GM21526 (cell line): ENCODE data around the gene ATXN7.
A peak's percentile ranks its signal among the peaks of the same experiment; 100 is the strongest.

Experiments
- ATAC-seq: cut with Tn5 transposase; IDR thresholded peaks from one replicate; pipeline ENCODE4 v1.9.1; 2021; ENCODE audit warnings: moderate library complexity; ENCODE audit not compliant: unreplicated experiment, low FRiP score

The ATXN7 gene

GRCh38 chr3:64008487-64009351, 145.1 kb downstream of the ATXN7 start:
- ATAC-seq = no peak

GRCh38 chr3:64009528-64009927, 145.9 kb downstream of the ATXN7 start:
- ATAC-seq = no peak

GRCh38 chr3:64010199-64010598, 146.5 kb downstream of the ATXN7 start:
- no peak for ATAC-seq

- ATAC-seq = no peak
Measured at GRCh38 chr3:64011685-64012084, 148.0 kb downstream of the ATXN7 start.

GRCh38 chr3:64016941-64017620, 153.4 kb downstream of the ATXN7 start:
- ATAC-seq = no peak

- ATAC-seq = no peak
Measured at GRCh38 chr3:64019271-64019670, 155.6 kb downstream of the ATXN7 start.

- no peak for ATAC-seq
Measured at GRCh38 chr3:64019879-64020278, 156.2 kb downstream of the ATXN7 start.

GRCh38 chr3:64021922-64022321, 158.3 kb downstream of the ATXN7 start:
- no peak for ATAC-seq

- ATAC-seq = peak; percentile 14
Measured at GRCh38 chr3:64022451-64023186, 159.0 kb downstream of the ATXN7 start.

GRCh38 chr3:64023187-64023860, 159.7 kb downstream of the ATXN7 start, which contains the start of gene PSMD6:
Gene PSMD6, minus strand, starts transcription at chr3:64023494. Its CDS starts 75 bp downstream, at chr3:64023419.
- ATAC-seq = peak; percentile 96

- no peak for ATAC-seq
Measured at GRCh38 chr3:64023861-64024223, 160.2 kb downstream of the ATXN7 start.

GRCh38 chr3:64026346-64026745, 162.7 kb downstream of the ATXN7 start:
- no peak for ATAC-seq

- no peak for ATAC-seq
Measured at GRCh38 chr3:64027658-64028057, 164.0 kb downstream of the ATXN7 start.

- ATAC-seq = no peak
Measured at GRCh38 chr3:64028754-64029153, 165.1 kb downstream of the ATXN7 start.

- ATAC-seq = no peak
Measured at GRCh38 chr3:64029287-64029686, 165.6 kb downstream of the ATXN7 start.

- ATAC-seq = peak; percentile 95
Measured at GRCh38 chr3:64030741-64031140, 167.1 kb downstream of the ATXN7 start.

GRCh38 chr3:64031540-64032508, 168.2 kb downstream of the ATXN7 start:
- ATAC-seq = no peak

- no peak for ATAC-seq
Measured at GRCh38 chr3:64033069-64033468, 169.4 kb downstream of the ATXN7 start.

GRCh38 chr3:64037084-64037483, 173.4 kb downstream of the ATXN7 start:
- no peak for ATAC-seq
